Stimulated activated CD4-positive, alpha-beta T cell treated with anti-CD3 and anti-CD28 coated beads, Interleukin-2, amount 100 ng/mL, for 4 hours (primary cell): Measurements from ENCODE around the gene EIF2B2.

Experiments used
- DNase-seq: peaks from one replicate; pipeline ENCODE4 v3.0.0-alpha.2; 2020; ENCODE audit warnings: low read depth

Gene EIF2B2

DNA sequence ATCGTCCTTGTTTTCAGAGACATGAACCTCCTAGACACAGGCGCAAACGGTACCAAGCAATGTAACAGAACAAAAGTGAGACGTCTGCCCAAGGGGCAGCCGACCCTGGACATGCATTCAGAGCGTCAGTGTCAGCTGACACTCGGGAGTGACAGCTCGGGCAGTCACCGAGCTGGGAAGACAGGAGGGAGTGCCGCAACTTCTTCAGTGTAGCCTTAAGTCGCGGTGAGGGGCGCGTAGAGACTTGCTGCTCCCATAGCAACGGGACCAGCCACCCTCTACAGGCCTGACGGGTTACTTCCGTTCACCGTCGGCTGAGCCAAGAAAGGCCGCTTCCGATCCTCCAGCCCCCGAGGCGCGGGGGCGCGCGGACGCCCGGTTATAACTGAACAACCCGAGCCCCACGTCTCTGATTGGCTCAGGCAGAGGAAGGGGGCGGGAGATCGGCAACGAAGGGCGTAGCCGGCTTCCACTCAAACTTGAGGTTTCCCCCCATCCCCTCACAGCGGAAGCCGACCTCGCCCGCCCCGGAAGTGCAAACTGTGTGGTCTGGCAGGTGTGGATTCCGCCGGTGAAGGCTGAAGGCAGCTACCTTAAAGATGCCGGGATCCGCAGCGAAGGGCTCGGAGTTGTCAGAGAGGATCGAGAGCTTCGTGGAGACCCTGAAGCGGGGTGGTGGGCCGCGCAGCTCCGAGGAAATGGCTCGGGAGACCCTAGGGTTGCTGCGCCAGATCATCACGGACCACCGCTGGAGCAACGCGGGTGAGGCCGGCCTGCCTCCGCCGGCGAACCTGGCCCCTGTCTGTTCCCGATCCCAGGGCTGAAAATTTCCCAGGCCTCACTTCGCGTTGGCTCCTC, at the start of gene EIF2B2:
EIF2B2 (plus strand) TSS at position 530 of the 858 bp plus-strand sequence; CDS start at position 600, 70 bp downstream.
- DNase-seq, result peak; percentile 98

DNA sequence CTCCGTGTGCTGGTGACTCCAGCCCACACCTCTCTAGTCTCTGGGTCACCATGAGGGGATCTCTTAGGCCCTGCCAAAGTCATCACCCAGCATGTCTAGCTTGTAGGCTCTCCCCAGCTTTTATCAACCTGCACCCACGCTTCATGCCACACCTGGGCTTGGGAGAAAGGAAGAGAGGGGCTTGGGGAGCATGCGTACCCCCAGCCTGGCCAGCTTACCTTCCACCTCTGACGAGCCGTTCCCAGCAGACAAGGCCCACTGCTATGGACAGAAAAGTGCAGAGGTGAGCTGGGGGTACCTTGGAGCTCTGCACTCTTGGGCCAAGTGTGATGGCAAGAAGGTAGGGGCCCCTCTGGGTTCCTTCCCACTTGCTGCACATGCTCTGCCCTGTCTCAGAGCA, 49.0 kb upstream of the EIF2B2 start:
- no peak for DNase-seq

DNA sequence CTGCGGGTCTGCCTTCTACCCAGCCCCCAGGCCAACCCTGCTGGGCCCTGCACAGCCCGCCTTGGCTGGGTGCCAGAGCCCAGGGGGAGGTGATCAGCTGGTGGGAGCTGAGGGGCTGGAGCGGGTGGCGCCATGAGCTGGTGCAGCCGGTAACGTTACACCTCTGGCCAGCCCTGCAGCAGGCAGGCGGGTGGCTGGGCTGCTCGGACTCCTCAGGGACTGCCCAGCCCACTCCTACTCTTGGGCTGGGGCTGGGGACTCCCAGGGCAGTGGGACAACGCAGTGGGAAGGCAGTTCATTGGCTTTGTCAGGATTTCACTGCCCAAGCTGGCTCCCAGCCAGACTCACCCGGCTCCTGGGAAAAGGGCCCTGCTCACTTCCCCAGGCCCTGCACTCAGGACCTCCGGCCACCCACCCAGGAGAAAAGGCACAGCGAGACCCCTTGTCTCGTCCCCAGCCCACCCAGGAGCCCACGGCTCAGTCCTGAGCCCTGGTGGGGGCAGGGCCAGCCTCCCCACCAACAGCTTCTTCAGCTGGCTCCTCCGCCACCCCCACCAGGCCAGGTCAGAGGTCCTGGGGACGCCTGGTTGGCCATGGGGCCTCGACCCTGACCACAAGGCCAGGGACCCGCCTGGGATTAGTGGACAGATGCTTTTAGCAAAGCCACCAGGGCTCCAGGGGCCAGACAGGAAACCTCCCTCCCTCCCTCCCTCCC, 48.3 kb upstream of the EIF2B2 start:
- no peak for DNase-seq

DNA sequence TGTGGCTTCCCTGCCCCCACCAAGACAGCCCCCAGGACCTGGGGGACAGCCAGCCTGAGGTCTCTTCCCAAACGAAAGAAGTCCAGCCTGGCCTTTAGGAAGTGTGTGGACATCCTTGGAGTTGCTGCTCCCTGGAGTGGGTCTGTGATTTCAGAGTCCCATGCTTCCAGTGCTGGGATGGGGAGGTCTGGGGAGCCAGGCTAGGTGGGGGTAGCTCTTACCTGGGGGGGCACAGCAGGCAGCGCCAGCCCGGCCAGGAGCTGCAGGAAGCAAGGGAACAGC, 47.8 kb upstream of the EIF2B2 start:
- no peak for DNase-seq

DNA sequence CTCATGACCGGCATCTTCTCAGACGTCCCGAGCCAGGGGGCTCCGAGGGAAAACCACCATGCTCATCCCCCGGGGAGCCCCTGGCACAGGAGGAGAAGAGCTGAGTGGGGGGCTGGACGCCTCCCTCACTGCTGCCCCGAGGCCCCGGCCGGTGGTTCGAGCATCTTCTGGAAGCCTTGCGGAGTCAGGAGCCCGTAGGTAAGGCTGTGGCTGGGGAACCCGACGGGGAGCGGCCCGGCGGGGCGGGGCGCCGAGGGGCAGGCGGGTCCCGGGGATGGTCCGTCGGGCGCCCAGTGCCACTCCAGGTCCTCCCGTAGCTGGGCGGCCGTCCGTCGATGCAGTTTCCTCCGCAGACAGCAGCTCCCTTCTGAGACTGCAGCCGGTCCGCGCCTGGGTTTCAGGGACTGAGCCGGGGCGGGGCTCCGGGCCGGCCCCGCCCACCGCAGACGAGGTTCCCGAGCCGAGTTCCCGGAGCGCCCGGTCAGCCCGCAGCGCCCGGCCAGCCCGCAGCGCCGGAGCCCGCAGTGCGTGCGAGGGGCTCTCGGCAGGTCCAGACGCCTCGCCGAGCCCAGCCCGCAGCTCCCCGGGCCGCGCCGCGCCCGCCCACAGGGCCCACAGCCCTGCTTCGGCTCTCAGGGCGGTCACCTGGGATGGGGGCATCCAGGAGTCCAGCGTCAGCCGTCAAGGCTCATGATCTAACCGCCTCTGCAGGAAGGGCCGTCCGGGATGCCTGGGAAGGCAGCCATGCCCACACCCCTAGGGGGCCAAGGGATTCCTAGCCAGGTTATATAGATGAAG, 47.3 kb upstream of the EIF2B2 start, which contains the start of gene PGF:
PGF (minus strand) TSS at position 369 of the 798 bp plus-strand sequence; CDS start at position 14, 355 bp downstream.
- DNase-seq, result no peak

DNA sequence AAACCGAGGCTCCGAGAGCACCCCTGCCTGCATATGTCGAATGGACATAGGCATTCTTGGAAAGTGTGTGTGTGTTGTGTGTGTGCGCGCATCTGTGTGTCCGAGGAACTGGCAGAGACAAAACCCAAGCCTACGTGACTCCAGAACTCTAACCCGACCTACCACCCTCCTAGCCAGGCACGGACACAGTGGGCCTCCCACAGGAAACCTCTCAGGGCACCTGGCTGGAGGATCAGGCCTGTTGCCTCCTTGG, 46.8 kb upstream of the EIF2B2 start:
- DNase-seq, result no peak

DNA sequence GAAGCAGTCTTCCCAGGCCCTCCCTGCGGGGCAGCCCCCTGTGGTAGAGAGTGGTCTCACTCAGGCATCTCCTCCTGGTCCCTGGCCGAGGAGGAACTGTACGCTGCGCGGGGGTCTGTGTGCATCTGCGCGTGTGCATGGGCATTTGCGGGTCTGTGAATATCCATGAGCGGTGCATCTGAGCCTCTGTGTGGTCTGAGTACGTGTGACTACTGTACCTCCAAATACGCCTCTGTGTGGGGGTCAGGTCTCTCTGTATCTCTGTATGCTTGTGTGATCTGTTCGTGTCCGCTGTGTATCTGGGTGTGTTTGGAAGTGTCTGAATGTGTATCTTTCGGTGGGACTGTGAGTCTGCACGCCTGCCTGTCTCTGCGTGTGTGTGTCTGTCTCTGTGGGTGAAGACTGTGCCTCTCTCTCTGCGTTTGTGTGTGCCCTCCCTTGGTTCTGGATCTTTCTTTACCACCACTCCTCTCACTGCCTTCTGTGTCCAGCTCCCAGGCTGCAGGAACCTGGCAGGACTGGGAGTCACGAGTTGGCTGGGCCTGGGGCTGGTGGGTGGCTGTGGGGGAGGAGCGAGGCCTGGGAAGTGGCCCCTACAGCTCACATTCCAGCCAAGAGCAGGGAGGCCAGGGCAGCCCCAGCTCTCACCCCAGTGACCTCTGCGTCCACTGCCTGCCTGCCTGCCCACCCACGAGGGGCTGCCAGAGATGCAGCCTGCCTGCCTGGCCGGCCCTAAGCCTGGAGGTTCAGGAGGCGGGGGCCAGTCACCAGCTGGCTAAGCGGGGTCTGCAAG, 46.2 kb upstream of the EIF2B2 start:
- no peak for DNase-seq

DNA sequence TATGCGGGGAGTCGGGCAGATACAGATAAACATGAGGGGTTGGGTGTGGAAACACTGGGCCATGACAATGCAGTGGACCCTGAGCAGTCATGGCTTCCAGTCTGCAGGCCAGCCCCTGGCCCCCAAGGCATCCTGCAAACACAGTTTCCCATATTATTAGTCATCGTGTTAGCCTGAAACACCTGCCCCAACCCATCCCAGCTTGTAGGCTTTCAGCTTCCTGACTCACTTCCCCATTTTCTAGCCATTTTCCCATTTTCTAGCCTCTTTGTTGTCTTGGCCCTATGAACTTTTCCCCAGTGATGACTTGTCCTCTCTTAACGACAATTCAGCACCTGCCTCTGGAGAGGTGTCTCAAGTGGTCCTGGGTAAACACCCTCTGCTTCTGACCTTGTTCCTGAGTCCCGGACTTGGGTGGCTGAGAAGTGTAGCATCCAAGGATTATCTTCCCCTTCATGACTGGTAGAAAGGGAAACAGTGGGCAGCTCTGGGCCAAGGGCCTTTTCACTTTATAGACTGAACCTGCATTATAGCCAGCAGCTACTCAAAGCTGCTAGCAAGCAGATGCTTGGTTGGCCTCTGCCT, 43.0 kb upstream of the EIF2B2 start:
- no peak for DNase-seq

DNA sequence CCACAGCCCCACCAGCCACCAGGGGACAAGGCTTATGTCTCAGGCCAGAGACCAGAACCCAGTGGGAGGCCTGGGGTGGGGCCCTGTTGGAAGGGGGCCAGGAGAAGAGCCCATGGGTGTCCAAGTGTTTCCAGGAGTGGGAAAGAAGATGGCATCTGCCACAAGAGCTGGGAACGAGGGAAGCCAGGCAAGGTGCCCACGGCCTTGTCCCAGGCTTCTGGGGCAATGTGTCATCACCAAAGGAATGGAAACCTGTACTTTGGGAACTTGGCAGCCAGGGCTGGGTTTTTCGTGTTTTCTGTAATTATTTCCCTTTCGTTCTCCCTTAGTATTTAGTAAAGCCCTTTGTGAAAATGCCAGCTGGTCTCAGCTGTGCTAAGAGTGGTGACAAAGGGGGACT, 42.0 kb upstream of the EIF2B2 start:
- no peak for DNase-seq

DNA sequence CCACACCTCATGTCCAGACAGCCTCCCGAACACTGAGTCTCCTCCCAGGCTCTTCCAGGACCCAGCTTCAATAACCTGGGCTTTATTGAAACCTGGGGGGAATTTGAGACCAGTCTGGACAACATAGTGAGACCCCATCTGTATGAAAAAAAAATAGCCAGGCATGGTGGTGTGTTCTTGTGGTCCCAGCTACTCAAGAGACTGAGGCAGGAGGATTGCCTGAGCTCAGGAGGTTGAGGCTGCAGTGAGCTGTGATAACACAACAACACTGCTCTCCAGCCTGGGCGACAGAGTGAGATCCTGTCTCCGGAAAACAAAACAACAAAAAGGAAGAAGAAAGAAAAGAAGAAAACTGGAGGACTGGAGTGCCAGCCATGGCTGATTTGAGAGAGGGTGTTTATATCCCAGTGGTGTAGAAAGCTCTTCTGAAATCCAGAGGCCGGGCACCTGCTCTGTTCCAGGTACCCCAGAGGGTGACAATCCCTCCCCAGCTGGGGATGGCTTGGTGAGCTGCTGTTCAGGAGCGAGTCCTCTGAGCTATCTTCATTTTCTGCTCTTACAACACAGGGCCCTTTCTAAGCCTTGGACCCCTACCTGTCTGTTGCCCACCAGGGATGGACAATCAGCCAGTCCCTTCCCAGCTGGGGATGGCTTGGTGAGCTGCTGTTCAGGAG, 41.3 kb upstream of the EIF2B2 start:
- DNase-seq, result no peak

DNA sequence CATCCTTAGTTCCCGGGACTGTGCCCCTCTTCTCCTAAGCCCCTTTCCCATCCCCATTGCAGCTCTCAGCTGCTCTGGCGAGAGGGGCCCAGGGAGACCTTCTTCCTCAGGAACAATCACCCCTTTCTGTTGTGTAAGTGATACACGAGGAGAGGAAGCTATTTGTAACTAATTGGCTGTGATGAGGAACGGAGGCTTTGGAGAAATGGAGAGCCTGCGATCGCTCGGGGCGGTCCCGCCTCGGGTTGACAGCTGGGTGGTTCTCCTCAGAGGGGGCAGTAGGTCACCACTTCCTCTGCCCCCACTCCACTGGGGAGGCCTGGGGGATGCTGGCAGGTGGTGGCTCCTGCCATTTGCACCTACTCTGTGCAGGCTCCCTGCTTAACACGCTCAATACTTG, 40.7 kb upstream of the EIF2B2 start:
- no peak for DNase-seq

DNA sequence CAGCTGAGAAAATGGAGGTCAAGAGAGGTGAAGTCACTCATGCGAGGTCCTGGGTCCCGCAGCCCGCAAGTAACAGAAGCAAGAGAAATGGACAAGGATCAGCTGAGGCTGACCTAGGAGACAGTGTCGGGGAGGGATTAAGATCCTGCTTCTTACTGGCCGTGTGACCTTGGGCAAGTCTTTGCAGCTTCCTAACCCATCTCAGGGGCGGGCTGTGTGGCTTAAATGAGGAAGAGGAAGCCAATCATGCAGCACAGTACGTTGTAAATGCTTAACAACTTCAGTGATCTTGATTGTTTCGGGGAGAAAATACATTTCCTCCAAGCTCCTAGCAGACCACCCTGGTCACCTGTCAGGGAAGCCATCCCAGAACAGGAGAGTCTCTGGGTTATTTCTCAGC, 40.2 kb upstream of the EIF2B2 start:
- DNase-seq, result no peak

DNA sequence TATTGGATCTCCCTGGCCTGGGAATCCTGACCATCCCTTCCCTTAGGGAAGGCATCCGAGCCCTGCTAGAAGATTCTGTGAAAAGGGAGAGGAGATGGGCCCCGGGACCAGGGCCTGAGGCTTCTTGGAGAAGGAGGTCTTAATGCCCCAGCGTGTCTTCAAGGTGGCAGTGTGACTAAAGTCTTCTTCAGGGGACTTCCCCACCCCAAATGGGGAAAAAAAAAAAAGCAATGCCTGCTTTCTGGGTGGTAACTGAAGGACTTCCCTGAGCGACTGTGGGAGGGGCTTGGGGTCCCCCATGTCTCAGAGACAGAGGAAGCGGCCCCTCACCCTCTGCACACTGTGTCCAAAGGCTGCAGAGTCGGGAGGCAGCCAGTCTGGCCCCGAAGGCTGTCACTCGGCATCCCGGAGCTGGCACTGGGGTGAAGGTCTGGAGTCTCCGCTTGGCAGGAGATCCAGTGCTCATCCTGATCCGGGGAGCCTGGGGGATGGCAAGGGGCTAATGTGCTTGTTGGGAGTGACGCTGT, 39.5 kb upstream of the EIF2B2 start:
- DNase-seq, result no peak

DNA sequence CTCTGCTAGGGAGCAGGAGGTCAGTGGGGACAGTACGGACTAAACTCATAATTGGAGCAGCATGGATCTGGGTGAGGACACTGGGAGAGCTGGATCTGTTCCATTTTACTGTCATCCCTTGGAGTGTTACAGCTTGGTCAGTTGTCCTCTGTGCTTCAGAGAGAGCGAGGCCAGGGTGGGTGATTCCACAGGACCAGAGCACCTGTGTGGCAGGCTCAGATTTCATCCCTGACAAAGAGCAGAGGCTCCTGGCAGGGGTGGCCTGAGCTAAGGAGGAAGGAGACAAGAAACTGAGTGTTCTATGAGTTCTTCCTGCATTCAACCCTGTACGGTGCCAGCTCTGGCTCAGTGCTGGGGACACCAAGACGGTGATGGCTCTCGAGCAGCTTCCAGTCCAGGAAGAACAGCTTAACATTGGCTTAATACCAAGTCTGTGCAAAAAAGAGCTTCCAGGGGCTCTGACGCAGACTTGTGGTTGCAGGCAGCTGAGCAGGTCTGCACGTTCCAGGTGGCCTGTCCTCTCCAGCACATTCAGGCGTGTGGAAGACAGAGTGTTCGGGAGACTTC, 38.9 kb upstream of the EIF2B2 start:
- no peak for DNase-seq

DNA sequence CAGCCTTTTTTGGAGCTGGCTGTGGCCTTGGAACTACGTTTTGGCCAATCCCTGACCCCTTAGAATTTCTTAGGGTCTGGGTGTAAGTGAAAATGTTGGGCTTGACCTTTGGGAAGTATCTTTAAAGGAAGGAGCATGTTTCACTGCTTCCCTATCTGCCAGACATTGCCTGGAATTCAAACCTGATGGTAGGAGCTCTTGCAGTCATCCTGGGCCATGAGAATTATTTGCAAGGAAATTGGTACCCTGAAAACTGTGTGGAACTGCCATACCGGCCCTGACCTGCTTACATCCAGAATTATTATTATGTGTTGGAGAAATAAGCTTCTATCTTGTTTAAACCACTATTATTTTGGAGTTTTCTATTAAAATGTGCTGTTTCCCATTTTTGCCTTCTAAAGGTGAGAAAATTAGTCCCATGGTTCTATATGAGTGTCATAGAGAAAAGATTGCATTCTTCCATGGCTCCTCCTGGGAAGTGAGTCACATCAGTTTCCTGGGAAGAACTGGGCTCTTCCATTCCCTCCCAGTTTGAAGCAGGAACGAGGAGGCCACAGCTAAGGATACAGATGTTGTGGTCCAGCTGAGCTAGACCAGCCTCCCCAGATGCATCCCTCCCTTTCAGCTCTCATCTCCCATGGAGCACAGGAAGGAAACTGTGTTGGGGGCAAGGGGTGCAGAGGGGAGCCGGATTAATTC, 37.8 kb upstream of the EIF2B2 start:
- no peak for DNase-seq

DNA sequence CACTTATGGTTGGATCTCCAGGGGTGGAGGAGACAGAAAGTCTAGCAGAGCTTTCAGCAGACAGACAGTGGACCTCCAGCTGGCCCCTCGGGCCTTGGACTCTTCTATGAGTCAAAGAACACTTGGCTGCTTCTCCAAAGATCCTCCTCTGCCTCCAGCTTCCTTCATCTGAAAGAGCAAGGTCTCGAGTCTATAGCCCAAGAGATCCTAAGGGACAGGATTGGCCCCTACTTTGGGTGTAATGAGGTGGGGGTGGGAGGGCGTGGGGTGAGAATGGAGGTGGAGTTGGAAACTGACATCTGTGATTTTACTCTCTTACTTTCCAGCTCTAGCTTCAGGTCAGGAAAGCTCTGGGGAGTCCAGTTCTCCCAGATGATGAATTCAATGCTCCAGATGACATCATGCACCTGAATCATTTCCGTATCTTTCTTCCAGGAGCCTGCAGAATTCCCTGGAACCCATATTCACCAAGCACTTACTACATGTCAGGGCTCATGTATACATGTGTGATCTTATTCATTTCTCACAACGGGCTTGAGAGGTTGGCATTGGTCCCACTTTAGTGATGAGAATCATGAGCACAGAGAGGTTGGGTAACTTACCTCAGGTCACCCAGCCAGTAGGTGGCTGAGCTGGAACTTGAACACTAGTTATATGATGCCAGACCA, 37.1 kb upstream of the EIF2B2 start:
- DNase-seq, result no peak

DNA sequence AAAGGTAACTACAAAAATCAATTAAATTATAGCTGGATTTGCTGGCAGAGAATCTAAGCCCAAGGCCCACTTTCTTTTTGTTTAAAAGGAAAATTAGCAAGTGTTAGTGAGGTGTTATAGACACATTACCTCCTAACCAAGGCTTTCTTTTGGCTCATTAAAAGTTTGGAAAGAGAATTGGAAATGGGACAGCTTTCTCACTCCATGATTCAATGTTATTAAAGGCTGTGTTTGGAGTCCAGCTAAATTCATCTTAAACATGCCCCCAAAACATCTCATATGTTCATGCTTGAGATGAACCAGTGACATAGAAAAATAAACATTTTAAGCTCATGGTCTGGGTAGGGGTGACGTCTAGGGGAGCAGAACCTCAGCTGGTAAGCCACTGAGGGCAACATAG, 33.9 kb upstream of the EIF2B2 start:
- no peak for DNase-seq

DNA sequence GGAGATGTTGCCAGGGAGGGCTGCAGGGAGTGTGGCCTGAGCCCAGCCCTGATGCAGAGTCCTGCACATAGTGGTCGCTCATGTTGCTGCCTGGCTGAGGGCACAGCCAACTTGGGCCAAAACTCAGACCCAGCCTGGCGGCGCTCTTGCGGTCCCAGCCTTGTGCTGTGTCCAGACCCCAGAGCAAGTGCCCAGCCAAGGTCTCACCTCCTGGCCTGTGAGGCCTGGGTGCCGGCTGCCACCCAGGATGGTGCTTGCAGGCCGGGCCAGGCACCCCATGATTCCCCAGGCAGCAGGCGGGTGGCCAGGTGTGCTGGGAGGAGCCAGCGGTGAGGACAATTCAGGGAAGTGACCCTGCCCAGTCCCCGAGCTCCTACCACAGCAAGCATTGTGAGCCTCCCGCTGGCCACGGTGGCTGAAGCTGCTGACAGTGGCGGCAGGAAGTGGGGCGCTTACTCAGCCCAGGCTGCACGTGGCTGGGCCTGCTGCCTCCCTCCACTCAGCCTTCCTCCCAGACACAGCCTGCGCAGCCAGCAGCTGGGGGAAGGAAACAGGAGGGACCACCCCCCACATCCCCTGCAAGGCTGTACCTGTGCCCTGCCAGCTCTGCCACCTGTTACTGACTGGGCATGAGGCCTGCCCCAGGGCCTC, 29.6 kb upstream of the EIF2B2 start:
- DNase-seq, result no peak

DNA sequence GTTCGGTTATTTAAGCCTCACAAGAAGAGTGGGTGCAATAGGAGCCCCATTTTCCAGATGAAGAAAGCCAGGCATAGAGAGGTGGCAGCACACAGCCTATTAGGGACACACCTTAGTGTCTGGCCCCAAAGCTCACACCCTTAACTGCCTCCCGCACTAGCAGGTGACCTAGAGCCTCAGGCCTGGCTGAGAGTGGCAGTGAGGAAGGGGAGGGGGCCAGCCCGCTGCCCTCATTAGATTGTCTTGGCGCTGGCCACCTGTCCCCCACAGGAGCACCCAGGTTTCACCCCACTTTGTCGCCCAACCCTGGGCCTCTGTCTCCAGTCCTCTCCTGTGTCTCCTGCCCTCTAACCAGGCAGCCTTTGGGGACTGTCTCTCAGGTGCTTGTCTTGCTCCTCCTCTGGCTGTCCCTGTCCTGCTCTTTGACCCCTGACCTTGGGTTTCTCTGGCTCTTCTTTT, 28.8 kb upstream of the EIF2B2 start:
- no peak for DNase-seq
